SK-N-SH treated with all-trans-retinoic acid at 6 μM for 48 hours (cell line): Measurements from ENCODE around the gene KLF13.

Experiments
- ATAC-seq: fragments of 200-7000 bp; cut with Tn5 transposase; 3 replicates; pipeline ENCODE4 v1.9.1; 2020; ENCODE audit warnings: mild to moderate bottlenecking, moderate library complexity
- ARNTL ChIP-seq: fragments of 450-650 bp; formaldehyde crosslinking; IDR thresholded peaks from 2 replicates; pipeline ENCODE4 v1.5.0; 2020; ENCODE audit warnings: low read depth, mild to moderate bottlenecking, moderate library complexity, borderline replicate concordance
- BACH2 ChIP-seq: fragments of 250-450 bp; sonication (Bioruptor Pico); IDR thresholded peaks from 2 replicates; pipeline ENCODE4 v1.9.0; 2021; ENCODE audit warnings: mild to moderate bottlenecking, borderline replicate concordance
- CREB5 ChIP-seq: fragments of 250-450 bp; sonication (Bioruptor Pico); IDR thresholded peaks from 2 replicates; pipeline ENCODE4 v1.5.1; 2020; ENCODE audit warnings: low read depth, mild to moderate bottlenecking, moderate library complexity
- CSDC2 ChIP-seq: fragments of 250-450 bp; sonication (Bioruptor Pico); IDR thresholded peaks from 2 replicates; pipeline ENCODE4 v1.5.0; 2020; ENCODE audit warnings: mild to moderate bottlenecking, moderate library complexity
- GLIS3 ChIP-seq: fragments of 250-450 bp; sonication (Bioruptor Pico); IDR thresholded peaks from 2 replicates; pipeline ENCODE4 v1.5.0; 2020; ENCODE audit warnings: mild to moderate bottlenecking, moderate library complexity
- OSR1 ChIP-seq: fragments of 250-450 bp; sonication (Bioruptor Pico); IDR thresholded peaks from 2 replicates; pipeline ENCODE4 v1.8.0; 2022; ENCODE audit warnings: moderate library complexity, mild to moderate bottlenecking, inconsistent platforms
- PPARA ChIP-seq: fragments of 250-450 bp; sonication (Bioruptor Pico); IDR thresholded peaks from 2 replicates; pipeline ENCODE4 v1.5.0; 2020; ENCODE audit warnings: mild to moderate bottlenecking, borderline replicate concordance
- RARB ChIP-seq: fragments of 250-450 bp; sonication (Bioruptor Pico); IDR thresholded peaks from 2 replicates; pipeline ENCODE4 v1.8.0; 2021; ENCODE audit warnings: mild to moderate bottlenecking, moderate library complexity
- SNAI2 ChIP-seq: fragments of 250-450 bp; sonication (Bioruptor Pico); IDR thresholded peaks from 2 replicates; pipeline ENCODE4 v1.5.0; 2020; ENCODE audit warnings: mild to moderate bottlenecking, moderate library complexity
- TCF4 ChIP-seq: fragments of 250-450 bp; sonication (Bioruptor Pico); IDR thresholded peaks from 2 replicates; pipeline ENCODE4 v1.8.0; 2021; ENCODE audit warnings: mild to moderate bottlenecking, moderate library complexity, borderline replicate concordance
- TOX ChIP-seq: fragments of 250-450 bp; sonication (Bioruptor Pico); IDR thresholded peaks from 2 replicates; pipeline ENCODE4 v1.8.0; 2021; ENCODE audit warnings: mild to moderate bottlenecking, moderate library complexity, borderline replicate concordance
- TSHZ2 ChIP-seq: fragments of 250-450 bp; sonication (Bioruptor Pico); IDR thresholded peaks from 2 replicates; pipeline ENCODE4 v1.5.0; 2020; ENCODE audit warnings: mild to moderate bottlenecking, moderate library complexity
- ZC3H10 ChIP-seq: fragments of 250-450 bp; sonication (Bioruptor Pico); IDR thresholded peaks from 2 replicates; pipeline ENCODE4 v1.5.1; 2021; ENCODE audit warnings: mild to moderate bottlenecking, moderate library complexity
- ZFP3 ChIP-seq: fragments of 250-450 bp; sonication (Bioruptor Pico); IDR thresholded peaks from 2 replicates; pipeline ENCODE4 v1.5.0; 2020; ENCODE audit warnings: mild to moderate bottlenecking, moderate library complexity
- ZFP30 ChIP-seq: fragments of 450-650 bp; formaldehyde crosslinking; IDR thresholded peaks from 2 replicates; pipeline ENCODE4 v1.5.0; 2022; ENCODE audit warnings: mild to moderate bottlenecking, moderate library complexity
- ZNF565 ChIP-seq: fragments of 450-650 bp; formaldehyde crosslinking; conservative IDR thresholded peaks from 2 replicates; pipeline ENCODE4 v1.5.0; 2020; ENCODE audit warnings: low read depth, mild to moderate bottlenecking, moderate library complexity
- ZNF70 ChIP-seq: fragments of 450-650 bp; formaldehyde crosslinking; IDR thresholded peaks from 2 replicates; pipeline ENCODE4 v1.5.0; 2020; ENCODE audit warnings: mild to moderate bottlenecking, moderate library complexity
- ZNF8 ChIP-seq: fragments of 450-650 bp; formaldehyde crosslinking; IDR thresholded peaks from 2 replicates; pipeline ENCODE4 v1.5.0; 2020; ENCODE audit warnings: mild to moderate bottlenecking, moderate library complexity
- TF ChIP-seq, protein P1 (sequence below): fragments of 250-450 bp; sonication (Bioruptor Pico); IDR thresholded peaks from 2 replicates; pipeline ENCODE4 v1.8.0; 2020; ENCODE audit warnings: mild to moderate bottlenecking, moderate library complexity, borderline replicate concordance
- TF ChIP-seq, protein P2 (sequence below): fragments of 250-450 bp; sonication (Bioruptor Pico); IDR thresholded peaks from 2 replicates; pipeline ENCODE4 v1.8.0; 2021; ENCODE audit warnings: low read depth, mild to moderate bottlenecking, moderate library complexity, borderline replicate concordance
- TF ChIP-seq, protein P3 (sequence below): fragments of 250-450 bp; sonication (Bioruptor Pico); IDR thresholded peaks from 2 replicates; pipeline ENCODE4 v1.5.1; 2021; ENCODE audit warnings: mild to moderate bottlenecking, moderate library complexity

KLF13 gene

DNA sequence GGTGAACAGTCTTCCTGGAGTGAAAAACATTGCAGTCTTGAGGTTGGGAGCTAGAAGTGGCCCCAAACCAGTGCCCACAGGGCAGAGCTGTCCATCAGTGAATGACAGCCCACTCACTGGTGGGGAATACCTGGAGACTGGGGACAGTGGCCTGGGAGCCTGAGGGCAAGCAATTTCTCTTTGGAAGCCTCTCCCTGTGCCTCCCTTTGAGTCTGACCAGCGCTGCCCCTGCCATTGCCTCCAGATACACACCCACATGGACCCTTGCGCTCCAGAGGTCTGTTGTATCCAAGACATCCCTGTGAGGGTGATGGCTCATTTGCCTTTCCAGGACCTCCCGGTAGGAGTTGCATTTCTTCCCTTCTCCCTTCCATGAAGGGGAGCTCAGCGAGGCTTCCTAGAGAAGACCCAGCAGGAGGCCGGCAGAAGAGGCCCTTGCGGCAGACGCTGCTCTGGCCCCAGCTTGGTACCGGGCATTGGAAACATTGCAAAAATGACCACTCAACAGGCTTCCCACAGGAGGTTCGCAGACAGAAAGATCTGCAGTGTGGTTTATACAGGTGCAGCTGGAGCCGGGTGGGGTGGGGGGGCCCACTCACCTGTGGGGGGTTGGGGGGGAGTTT, 38.5 kb downstream of the KLF13 start (continued):
- TF ChIP-seq TSHZ2 (no peak), ZNF70 (no peak)

- peak; percentile 77 for ATAC-seq
- TF ChIP-seq CSDC2 (CRISPR knock-in tag) = no peak
- no peak for TF ChIP-seq ZNF8 (CRISPR knock-in tag)
- TF ChIP-seq, protein P1, sequence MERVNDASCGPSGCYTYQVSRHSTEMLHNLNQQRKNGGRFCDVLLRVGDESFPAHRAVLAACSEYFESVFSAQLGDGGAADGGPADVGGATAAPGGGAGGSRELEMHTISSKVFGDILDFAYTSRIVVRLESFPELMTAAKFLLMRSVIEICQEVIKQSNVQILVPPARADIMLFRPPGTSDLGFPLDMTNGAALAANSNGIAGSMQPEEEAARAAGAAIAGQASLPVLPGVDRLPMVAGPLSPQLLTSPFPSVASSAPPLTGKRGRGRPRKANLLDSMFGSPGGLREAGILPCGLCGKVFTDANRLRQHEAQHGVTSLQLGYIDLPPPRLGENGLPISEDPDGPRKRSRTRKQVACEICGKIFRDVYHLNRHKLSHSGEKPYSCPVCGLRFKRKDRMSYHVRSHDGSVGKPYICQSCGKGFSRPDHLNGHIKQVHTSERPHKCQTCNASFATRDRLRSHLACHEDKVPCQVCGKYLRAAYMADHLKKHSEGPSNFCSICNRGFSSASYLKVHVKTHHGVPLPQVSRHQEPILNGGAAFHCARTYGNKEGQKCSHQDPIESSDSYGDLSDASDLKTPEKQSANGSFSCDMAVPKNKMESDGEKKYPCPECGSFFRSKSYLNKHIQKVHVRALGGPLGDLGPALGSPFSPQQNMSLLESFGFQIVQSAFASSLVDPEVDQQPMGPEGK (CRISPR knock-in tag) = no peak
- TF ChIP-seq PPARA = no peak
- TF ChIP-seq ZNF565 (CRISPR knock-in tag) = no peak
- TF ChIP-seq TSHZ2 = no peak
- no peak for TF ChIP-seq CREB5
- TF ChIP-seq GLIS3 = no peak
- no peak for TF ChIP-seq SNAI2 (CRISPR knock-in tag)
- no peak for TF ChIP-seq ZC3H10 (CRISPR knock-in tag)
- TF ChIP-seq ZFP3 (CRISPR knock-in tag) = no peak
- TF ChIP-seq ARNTL (CRISPR knock-in tag) = no peak
- TF ChIP-seq OSR1 (CRISPR knock-in tag) = no peak
- no peak for TF ChIP-seq BACH2 (CRISPR knock-in tag)
- no peak for TF ChIP-seq TOX (CRISPR knock-in tag)
- TF ChIP-seq ZNF70 = no peak
- no peak for TF ChIP-seq ZFP30
- TF ChIP-seq RARB (CRISPR knock-in tag) = no peak
- TF ChIP-seq TCF4 (CRISPR knock-in tag) = no peak
- TF ChIP-seq, protein P2, sequence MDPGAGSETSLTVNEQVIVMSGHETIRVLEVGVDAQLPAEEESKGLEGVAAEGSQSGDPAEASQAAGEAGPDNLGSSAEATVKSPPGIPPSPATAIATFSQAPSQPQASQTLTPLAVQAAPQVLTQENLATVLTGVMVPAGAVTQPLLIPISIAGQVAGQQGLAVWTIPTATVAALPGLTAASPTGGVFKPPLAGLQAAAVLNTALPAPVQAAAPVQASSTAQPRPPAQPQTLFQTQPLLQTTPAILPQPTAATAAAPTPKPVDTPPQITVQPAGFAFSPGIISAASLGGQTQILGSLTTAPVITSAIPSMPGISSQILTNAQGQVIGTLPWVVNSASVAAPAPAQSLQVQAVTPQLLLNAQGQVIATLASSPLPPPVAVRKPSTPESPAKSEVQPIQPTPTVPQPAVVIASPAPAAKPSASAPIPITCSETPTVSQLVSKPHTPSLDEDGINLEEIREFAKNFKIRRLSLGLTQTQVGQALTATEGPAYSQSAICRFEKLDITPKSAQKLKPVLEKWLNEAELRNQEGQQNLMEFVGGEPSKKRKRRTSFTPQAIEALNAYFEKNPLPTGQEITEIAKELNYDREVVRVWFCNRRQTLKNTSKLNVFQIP = no peak
Observed at GRCh38 chr15:31365655-31366127, 39.1 kb downstream of the KLF13 start.

DNA sequence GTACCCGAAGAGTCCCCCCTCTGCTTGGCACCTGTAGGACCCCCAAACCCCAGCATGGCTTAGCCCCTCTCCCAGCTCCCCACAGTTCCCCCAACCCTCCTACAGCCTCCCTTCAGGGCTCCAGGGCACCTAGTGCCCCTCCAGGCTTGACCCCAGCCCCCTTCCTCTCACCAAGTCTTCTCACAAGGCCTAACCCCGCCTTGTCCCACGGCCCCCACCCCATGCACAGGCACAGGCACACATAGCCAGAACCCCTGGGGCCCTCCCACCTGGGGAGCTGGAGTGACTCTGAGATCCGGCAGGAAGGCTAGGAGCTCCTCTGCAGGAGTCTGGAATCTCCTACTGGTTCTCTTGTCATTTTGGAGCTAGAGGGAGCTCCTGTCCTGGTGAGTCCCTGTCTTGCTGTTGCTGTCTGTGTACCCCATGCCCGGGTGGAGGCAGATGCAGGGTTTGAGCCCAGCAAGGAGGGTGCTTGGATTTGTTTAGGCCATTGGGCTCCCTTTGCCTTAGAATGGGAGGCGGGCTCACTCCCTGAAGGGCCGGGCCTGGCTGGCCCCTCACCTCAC, 39.6 kb downstream of the KLF13 start:
- no peak; the same call in 2 of the 3 replicates for ATAC-seq
- TF ChIP-seq CSDC2 (CRISPR knock-in tag) (no peak), TOX (CRISPR knock-in tag) (no peak)
- TF ChIP-seq, protein P3, sequence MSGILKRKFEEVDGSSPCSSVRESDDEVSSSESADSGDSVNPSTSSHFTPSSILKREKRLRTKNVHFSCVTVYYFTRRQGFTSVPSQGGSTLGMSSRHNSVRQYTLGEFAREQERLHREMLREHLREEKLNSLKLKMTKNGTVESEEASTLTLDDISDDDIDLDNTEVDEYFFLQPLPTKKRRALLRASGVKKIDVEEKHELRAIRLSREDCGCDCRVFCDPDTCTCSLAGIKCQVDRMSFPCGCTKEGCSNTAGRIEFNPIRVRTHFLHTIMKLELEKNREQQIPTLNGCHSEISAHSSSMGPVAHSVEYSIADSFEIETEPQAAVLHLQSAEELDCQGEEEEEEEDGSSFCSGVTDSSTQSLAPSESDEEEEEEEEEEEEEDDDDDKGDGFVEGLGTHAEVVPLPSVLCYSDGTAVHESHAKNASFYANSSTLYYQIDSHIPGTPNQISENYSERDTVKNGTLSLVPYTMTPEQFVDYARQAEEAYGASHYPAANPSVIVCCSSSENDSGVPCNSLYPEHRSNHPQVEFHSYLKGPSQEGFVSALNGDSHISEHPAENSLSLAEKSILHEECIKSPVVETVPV (CRISPR knock-in tag) = no peak
